HCT116 (cell line): Measurements from ENCODE around the gene FOXN3. TPM values are rescaled to one million over a fixed set of nuclear protein-coding genes. Genes with fewer than 3 reads are reported as not detected.

Source experiments
- ATAC-seq: fragments of 200-7000 bp; cut with Tn5 transposase; 2 replicates; pipeline ENCODE4 v1.9.1; 2020; ENCODE audit warnings: mild to moderate bottlenecking, moderate library complexity
- BruUV-seq: library from RNA; stranded (reverse); fragments of 400-500 nt; replicated peaks from 2 replicates; lab custom pipeline; 2021; lab: Mats Ljungman, UMichigan
- CTCF ChIA-PET: fragments of 300-600 bp; sonication (Branson Sonifier 250); formaldehyde crosslinking; loops from one replicate; lab custom pipeline; 2021; ENCODE audit warnings: antibody characterized with exemption; lab: Charles Lee
- POLR2A ChIA-PET: fragments of 300-600, 350-600 bp; sonication (Branson Sonifier 250); formaldehyde crosslinking; loops from one replicate; lab custom pipeline; 2021; ENCODE audit warnings: antibody characterized with exemption; lab: Charles Lee
- RAD21 ChIA-PET, 2 experiments: fragments of 300-600 bp; sonication (Branson Sonifier 250); formaldehyde crosslinking; loops; one replicate each; lab custom pipeline; 2023; ENCODE audit warnings: low total read pairs in 2 of 2; ENCODE audit not compliant: uncharacterized antibody in 2 of 2, unreplicated experiment in 2 of 2, low non-redundant PET in 1 of 2; lab: Charles Lee
- DNase-seq: peaks from one replicate; pipeline ENCODE4 v3.0.0-alpha.2; 2010; ENCODE audit warnings: low read depth, low spot score
- H2AFZ ChIP-seq: fragments of 200-600 bp; shearing (Covaris generic), sonication (generic); 2 replicates; pipeline ENCODE4 v1.6.1; 2017; ENCODE audit warnings: low read depth, mixed run types, mixed read lengths, antibody characterized with exemption, low read length; ENCODE audit not compliant: poor library complexity, severe bottlenecking
- H3K27ac ChIP-seq: 2 replicates; pipeline ENCODE4 v1.5.1; 2012; ENCODE audit warnings: low read depth, low read length
- H3K27me3 ChIP-seq: fragments of 200-600 bp; sonication (generic); 2 replicates; pipeline ENCODE4 v1.6.1; 2016; ENCODE audit warnings: mixed run types, low read length, mixed read lengths; ENCODE audit not compliant: insufficient read depth
- H3K36me3 ChIP-seq, 2 experiments: fragments of 200-500 bp in 1 of 2; fragments of 200-600 bp in 1 of 2; sonication (Bioruptor generic) in 1 of 2; sonication (generic) in 1 of 2; 2 replicates each; pipeline versions ENCODE4 v1.5.1 to v1.6.1; 2014 to 2016; ENCODE audit warnings: low read length in 2 of 2, inconsistent platforms in 1 of 2, mixed read lengths in 1 of 2, mixed run types in 1 of 2; ENCODE audit not compliant: insufficient read depth in 2 of 2, control insufficient read depth in 1 of 2
- H3K4me1 ChIP-seq, 2 experiments: fragments of 200-600 bp in 1 of 2; sonication (generic) in 1 of 2; 2 replicates each; pipeline versions ENCODE4 v1.5.1 to v1.6.1; 2012 to 2017; ENCODE audit warnings: low read length in 2 of 2, inconsistent platforms in 1 of 2, mild to moderate bottlenecking in 1 of 2, mixed read lengths in 1 of 2, mixed run types in 1 of 2, moderate library complexity in 1 of 2; ENCODE audit not compliant: insufficient read depth in 2 of 2, control insufficient read depth in 1 of 2
- H3K4me2 ChIP-seq: fragments of 200-600 bp; sonication (generic); 2 replicates; pipeline ENCODE4 v1.6.1; 2017; ENCODE audit warnings: mixed run types, low read length, mixed read lengths
- H3K4me3 ChIP-seq, 2 experiments: fragments of 200-600 bp in 1 of 2; sonication (generic) in 1 of 2; replicated peaks in 1 of 2; 2 replicates each; pipeline ENCODE4 v1.5.1; 2011 to 2016; ENCODE audit warnings: low read length in 2 of 2, control low read depth in 1 of 2, low read depth in 1 of 2, mild to moderate bottlenecking in 1 of 2, mixed read lengths in 1 of 2, mixed run types in 1 of 2
- H3K79me2 ChIP-seq: fragments of 200-600 bp; sonication (generic); 2 replicates; pipeline ENCODE4 v1.6.1; 2017; ENCODE audit warnings: mild to moderate bottlenecking, mixed run types, low read length, moderate library complexity, mixed read lengths; ENCODE audit not compliant: insufficient read depth
- H3K9ac ChIP-seq: fragments of 200-600 bp; sonication (generic); 2 replicates; pipeline ENCODE4 v1.6.1; 2016; ENCODE audit warnings: low read length, mixed read lengths
- H3K9me2 ChIP-seq: fragments of 200-600 bp; sonication (generic), shearing (Covaris generic); 2 replicates; pipeline ENCODE4 v1.6.1; 2017; ENCODE audit warnings: mixed run types, mild to moderate bottlenecking, moderate library complexity; ENCODE audit not compliant: insufficient read depth
- H3K9me3 ChIP-seq, 2 experiments: fragments of 200-500 bp in 1 of 2; fragments of 200-600 bp in 1 of 2; sonication (Bioruptor generic) in 1 of 2; sonication (generic) in 1 of 2; 2 replicates each; pipeline ENCODE4 v1.6.1; 2014 to 2017; ENCODE audit warnings: low read length in 2 of 2, mixed read lengths in 2 of 2, inconsistent platforms in 1 of 2, low read depth in 1 of 2, mild to moderate bottlenecking in 1 of 2, mixed run types in 1 of 2, moderate library complexity in 1 of 2; ENCODE audit not compliant: control insufficient read depth in 1 of 2, insufficient read depth in 1 of 2
- H4K20me1 ChIP-seq: fragments of 200-600 bp; sonication (generic), shearing (Covaris generic); 2 replicates; pipeline ENCODE4 v1.6.1; 2017; ENCODE audit warnings: mixed run types, mild to moderate bottlenecking, moderate library complexity; ENCODE audit not compliant: insufficient read depth
- CBX3 ChIP-seq: IDR thresholded peaks from 2 replicates; pipeline ENCODE4 v1.6.1; 2012; ENCODE audit warnings: low read depth
- CEBPB ChIP-seq: IDR thresholded peaks from 2 replicates; pipeline ENCODE4 v1.6.1; 2012; ENCODE audit warnings: low read depth
- ELF1 ChIP-seq: IDR thresholded peaks from 2 replicates; pipeline ENCODE4 v1.6.1; 2012; ENCODE audit warnings: low read depth, borderline replicate concordance
- EZH2 ChIP-seq: fragments of 200-600 bp; sonication (generic); IDR thresholded peaks from 2 replicates; pipeline ENCODE4 v1.6.1; 2017; ENCODE audit warnings: antibody characterized with exemption, mixed run types
- FOSL1 ChIP-seq: IDR thresholded peaks from 2 replicates; pipeline ENCODE4 v1.6.1; 2012; ENCODE audit warnings: low read depth
- JUND ChIP-seq: IDR thresholded peaks from 2 replicates; pipeline ENCODE4 v1.6.1; 2012
- MAX ChIP-seq: IDR thresholded peaks from 2 replicates; pipeline ENCODE4 v1.6.1; 2012
- POLR2A ChIP-seq: IDR thresholded peaks from 2 replicates; pipeline ENCODE4 v1.7.0; 2011; ENCODE audit warnings: borderline replicate concordance; ENCODE audit not compliant: insufficient read depth, insufficient read length; ENCODE audit errors: extremely low read depth
- POLR2AphosphoS5 ChIP-seq: IDR thresholded peaks from 2 replicates; pipeline ENCODE4 v1.6.1; 2011; ENCODE audit warnings: mild to moderate bottlenecking, low read depth, low read length, moderate library complexity
- RAD21 ChIP-seq: IDR thresholded peaks from 2 replicates; pipeline ENCODE4 v1.6.1; 2012; ENCODE audit warnings: low read depth, mild to moderate bottlenecking
- REST ChIP-seq: IDR thresholded peaks from 2 replicates; pipeline ENCODE4 v1.6.1; 2012; ENCODE audit warnings: low read depth
- SIN3A ChIP-seq: IDR thresholded peaks from 2 replicates; pipeline ENCODE4 v1.6.1; 2012; ENCODE audit warnings: low read depth
- SP1 ChIP-seq: IDR thresholded peaks from 2 replicates; pipeline ENCODE4 v1.6.1; 2012; ENCODE audit warnings: low read depth
- TCF7L2 ChIP-seq: IDR thresholded peaks from 2 replicates; pipeline ENCODE4 v1.7.0; 2011; ENCODE audit warnings: borderline replicate concordance, inconsistent platforms; ENCODE audit not compliant: insufficient read depth, insufficient read length; ENCODE audit errors: extremely low read depth
- YY1 ChIP-seq: IDR thresholded peaks from 2 replicates; pipeline ENCODE4 v1.6.1; 2011; ENCODE audit warnings: low read length, low read depth, moderate library complexity, mild to moderate bottlenecking; ENCODE audit not compliant: insufficient replicate concordance; ENCODE audit errors: extremely low read depth
- ZBTB33 ChIP-seq: IDR thresholded peaks from 2 replicates; pipeline ENCODE4 v1.6.1; 2011; ENCODE audit warnings: mild to moderate bottlenecking, low read length, moderate library complexity; ENCODE audit not compliant: insufficient replicate concordance; ENCODE audit errors: extremely low read depth
- ZFX ChIP-seq: fragments of 450-650 bp; IDR thresholded peaks from 2 replicates; pipeline ENCODE4 v1.6.1; 2017
- ZNF274 ChIP-seq: fragments of 200-500 bp; sonication (Bioruptor generic); IDR thresholded peaks from 2 replicates; pipeline ENCODE4 v1.6.1; 2014; ENCODE audit warnings: mild to moderate bottlenecking, low read depth, low read length, inconsistent platforms
- intact Hi-C: fragments of 100-400 bp; cut with micrococcal nuclease; formaldehyde crosslinking; loops from 2 replicates; pipeline ENCODE4 v1.10.0; 2022
- total RNA-seq: library from RNA; stranded (reverse); gene quantifications from one replicate; pipeline ENCODE4 v1.2.1, GENCODE V29; 2021; ENCODE audit not compliant: unreplicated experiment

FOXN3 gene
- total RNA-seq, 1 experiment from 2014 or later: 20.0 TPM

GRCh38 chr14:89258728-89259273 lies 158.2 kb downstream of the FOXN3 start (continued):
- TF ChIP-seq ZNF274 (no peak), ZBTB33 (no peak), YY1 (no peak), SP1 (no peak), TCF7L2 (no peak), CEBPB (no peak), JUND (no peak), RAD21 (no peak)

GRCh38 chr14:89256951-89257350 lies 160.1 kb downstream of the FOXN3 start:
- Histone ChIP-seq H4K20me1 (no peaks in the 10 kb centered on the region), H3K9me3 (no peaks in the 10 kb centered on the region), H3K4me1 (no peaks in the 10 kb centered on the region), H3K4me2 (no peak overlapping the region), H3K4me3 (no peak overlapping the region), H3K9ac (no peak overlapping the region), H2AFZ (no peak overlapping the region), H3K36me3 (no peaks in the 10 kb centered on the region), H3K79me2 (no peaks in the 10 kb centered on the region), H3K9me2 (no peaks in the 10 kb centered on the region), H3K27ac (no peak overlapping the region), H3K27me3 (no peaks in the 10 kb centered on the region)
- CTCF ChIA-PET: no interaction called here
- intact Hi-C loops: no loop called here
- DNase-seq (no peak), ATAC-seq (no peak)
- RAD21 ChIA-PET: no interaction called here
- POLR2A ChIA-PET: no interaction called here
- no TSS peak for BruUV-seq
- TF ChIP-seq FOSL1 (no peak), YY1 (no peak), SP1 (no peak), REST (no peak), POLR2A (no peak), CEBPB (no peak), TCF7L2 (no peak), ELF1 (no peak), MAX (no peak), ZFX (no peak), SIN3A (no peak), CBX3 (no peak), ZBTB33 (no peak), EZH2 (no peak), POLR2AphosphoS5 (no peak)
